Measurements from ENCODE around the gene LRP2. TPM values are rescaled to one million over a fixed set of nuclear protein-coding genes. Genes with fewer than 3 reads are reported as not detected.

The LRP2 gene
- polyA plus RNA-seq, 1 donor (not counting 4 experiments of a cell fraction or from before 2014, with no cell fraction given): not detected

- no peak overlapping the region for H3K4me2 ChIP-seq (ENCODE audit: control insufficient read depth, extremely low read depth, insufficient read depth, low read depth, low read length)
- H4K20me1 ChIP-seq (ENCODE audit: control insufficient read depth, extremely low read depth, insufficient read depth, low read length): no peaks in the 10 kb centered on the region
- no peaks in the 10 kb centered on the region for H3K9me1 ChIP-seq (ENCODE audit: control insufficient read depth, extremely low read depth, insufficient read depth, low read length)
- dilution Hi-C loops (cut with MboI; ENCODE audit: extremely low pct_ligation_motif_present, low sequenced_read_pairs): no loop called here
- H3K79me2 ChIP-seq (ENCODE audit: control insufficient read depth, insufficient read depth, low read length): no peaks in the 10 kb centered on the region
- H3K4me3 ChIP-seq (ENCODE audit: control insufficient read depth in 2 of 3, extremely low read depth in 1 of 3, insufficient read depth in 2 of 3, low read depth in 1 of 3, low read length in 3 of 3): no peak overlapping the region
- H3K27me3 ChIP-seq (ENCODE audit: control insufficient read depth, extremely low read depth, insufficient read depth, low read length): no peaks in the 10 kb centered on the region
- H3K9ac ChIP-seq (ENCODE audit: control insufficient read depth, extremely low read depth, insufficient read depth, low read length): no peak overlapping the region
- TF ChIP-seq CTCF (optimal IDR thresholded peaks at IDR 0.05 in 1 of 3, IDR thresholded peaks at IDR 0.05 in 1 of 3, conservative IDR thresholded peaks at IDR 0.05 in 1 of 3; ENCODE audit: extremely low read depth in 1 of 3, insufficient read depth in 2 of 3, low read length in 3 of 3) (no peak), EZH2 (IDR thresholded peaks at IDR 0.05; ENCODE audit: low read length) (no peak)
- no peaks in the 10 kb centered on the region for H3K9me3 ChIP-seq (ENCODE audit: control insufficient read depth, low read depth, low read length)
- H3K36me3 ChIP-seq (ENCODE audit: control insufficient read depth in 2 of 2, extremely low read depth in 1 of 2, insufficient read depth in 2 of 2, low read length in 2 of 2): no peaks in the 10 kb centered on the region
- no peak overlapping the region for H3K27ac ChIP-seq (ENCODE audit: control insufficient read depth, insufficient read depth, low read length)
- no peak for DNase-seq (ENCODE audit: low read depth, low spot score)
- no peaks in the 10 kb centered on the region for H3K4me1 ChIP-seq (ENCODE audit: control insufficient read depth, extremely low read depth, insufficient read depth, low read length)
- no peak overlapping the region for H2AFZ ChIP-seq (ENCODE audit: control insufficient read depth, low read length)
- no peak for FAIRE-seq
Observed at GRCh38 chr2:169139993-169140767, 222.2 kb downstream of the LRP2 start.

GRCh38 chr2:169139145-169139544 lies 223.2 kb downstream of the LRP2 start:
- dilution Hi-C loops (cut with MboI; ENCODE audit: extremely low pct_ligation_motif_present, low sequenced_read_pairs): no loop called here
- Histone ChIP-seq H3K9me3 (ENCODE audit: control insufficient read depth, low read depth, low read length) (no peaks in the 10 kb centered on the region), H2AFZ (ENCODE audit: control insufficient read depth, low read length) (no peak overlapping the region), H3K27me3 (ENCODE audit: control insufficient read depth, extremely low read depth, insufficient read depth, low read length) (no peaks in the 10 kb centered on the region), H3K4me3 (ENCODE audit: control insufficient read depth in 2 of 3, extremely low read depth in 1 of 3, insufficient read depth in 2 of 3, low read depth in 1 of 3, low read length in 3 of 3) (no peak overlapping the region), H4K20me1 (ENCODE audit: control insufficient read depth, extremely low read depth, insufficient read depth, low read length) (no peaks in the 10 kb centered on the region), H3K4me1 (ENCODE audit: control insufficient read depth, extremely low read depth, insufficient read depth, low read length) (no peaks in the 10 kb centered on the region), H3K27ac (ENCODE audit: control insufficient read depth, insufficient read depth, low read length) (no peak overlapping the region), H3K4me2 (ENCODE audit: control insufficient read depth, extremely low read depth, insufficient read depth, low read depth, low read length) (no peak overlapping the region), H3K36me3 (ENCODE audit: control insufficient read depth in 2 of 2, extremely low read depth in 1 of 2, insufficient read depth in 2 of 2, low read length in 2 of 2) (no peaks in the 10 kb centered on the region), H3K9me1 (ENCODE audit: control insufficient read depth, extremely low read depth, insufficient read depth, low read length) (no peaks in the 10 kb centered on the region), H3K79me2 (ENCODE audit: control insufficient read depth, insufficient read depth, low read length) (no peaks in the 10 kb centered on the region), H3K9ac (ENCODE audit: control insufficient read depth, extremely low read depth, insufficient read depth, low read length) (no peak overlapping the region)
- FAIRE-seq (no peak), DNase-seq (ENCODE audit: low read depth, low spot score) (no peak)
- TF ChIP-seq CTCF (optimal IDR thresholded peaks at IDR 0.05 in 1 of 3, IDR thresholded peaks at IDR 0.05 in 1 of 3, conservative IDR thresholded peaks at IDR 0.05 in 1 of 3; ENCODE audit: extremely low read depth in 1 of 3, insufficient read depth in 2 of 3, low read length in 3 of 3) (no peak), EZH2 (IDR thresholded peaks at IDR 0.05; ENCODE audit: low read length) (no peak)

All from keratinocyte (primary cell).